Stimulated activated CD4-positive, alpha-beta T cell treated with anti-CD3 and anti-CD28 coated beads, Interleukin-4, amount 100 ng/mL, for 4 hours (primary cell): Measurements from ENCODE around the gene STRADA.
A peak's percentile ranks its signal among the peaks of the same experiment; 100 is the strongest.

Source experiments
- DNase-seq, 2 experiments: peaks; one replicate each; pipeline ENCODE4 v3.0.0-alpha.2; 2020

The STRADA gene

DNA sequence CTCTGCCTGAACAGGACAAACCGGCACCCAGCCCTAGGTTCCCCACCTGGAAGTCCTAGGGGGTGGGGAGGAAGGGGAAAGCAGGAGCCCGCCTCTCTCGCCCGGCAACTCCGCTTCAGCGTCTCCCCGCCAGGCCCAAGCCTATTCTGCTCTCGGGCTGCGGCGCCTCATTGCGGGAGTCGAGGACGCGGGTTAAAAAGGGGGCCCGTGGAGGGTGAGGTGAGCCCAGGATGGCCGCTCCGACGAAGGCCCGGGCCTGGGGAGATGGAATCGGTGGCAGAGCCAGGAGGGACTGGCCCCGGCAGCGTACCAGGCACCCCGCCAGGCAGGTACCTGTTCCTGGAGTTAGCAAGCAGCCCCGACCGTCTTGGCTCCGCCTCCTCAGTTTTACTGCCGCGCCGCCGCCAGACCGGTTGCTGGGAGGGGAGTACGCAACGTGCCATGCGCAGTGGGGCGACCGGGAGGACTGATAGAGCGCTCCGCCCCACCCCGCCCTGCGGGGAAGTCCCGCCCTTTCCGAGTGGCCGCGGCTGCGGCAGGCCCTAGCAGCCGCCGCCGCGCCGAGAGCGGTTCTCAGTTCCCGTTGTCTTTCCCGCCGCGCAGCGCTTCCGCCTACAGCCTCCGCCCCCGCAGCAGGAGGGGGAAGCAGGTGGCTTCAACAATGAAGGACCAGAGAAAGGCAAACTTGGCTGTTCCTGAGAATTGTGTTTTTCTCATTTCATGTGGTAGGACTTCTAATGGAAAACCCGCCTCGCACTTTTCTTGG is at the start of gene STRADA:
Gene STRADA (minus strand): TSS at position 392 of the 766 bp plus-strand sequence. CDS start 13,430 bp downstream, outside the sequence.
- DNase-seq: peak; percentile 98 to 99

DNA sequence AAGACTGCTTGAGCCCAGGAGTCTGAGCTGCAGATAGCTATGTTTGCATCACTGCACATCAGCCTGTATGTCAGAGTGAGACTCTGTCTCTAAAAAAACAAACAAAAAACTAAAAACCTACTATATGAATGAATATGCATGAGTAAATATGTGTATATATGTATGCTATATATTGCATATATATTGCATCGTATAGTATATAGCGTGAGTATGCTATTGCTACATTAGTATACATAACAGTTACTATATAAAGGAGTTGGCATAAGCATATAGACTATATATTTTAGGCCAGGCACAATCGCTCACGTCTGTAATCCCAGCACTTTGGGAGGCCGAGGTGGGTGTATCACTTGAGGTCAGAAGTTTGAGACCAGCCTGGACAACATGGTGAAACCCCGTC is 48.5 kb upstream of the STRADA start:
- DNase-seq: no peak

- no peak for DNase-seq
Observed at GRCh38 chr17:63786971-63787711, 45.5 kb upstream of the STRADA start.

DNA sequence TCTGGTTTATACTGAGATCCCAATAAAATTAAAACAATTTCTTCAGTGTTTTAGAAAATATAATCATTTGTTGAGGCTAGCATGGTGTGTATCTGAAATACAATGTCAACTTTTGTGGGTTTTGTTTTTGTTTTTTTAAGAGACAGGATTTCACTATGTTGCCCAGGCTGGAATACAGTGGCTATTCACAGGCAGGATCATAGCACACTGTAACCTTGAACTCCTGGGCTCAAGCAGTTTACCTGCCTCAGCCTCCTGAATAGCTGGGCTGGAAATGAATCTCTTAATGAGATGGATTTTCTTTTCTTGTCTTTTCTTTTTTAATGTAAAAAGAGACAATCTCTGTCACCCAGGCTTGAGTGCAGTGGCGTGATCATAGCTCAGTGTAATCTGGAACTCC is 44.5 kb upstream of the STRADA start:
- DNase-seq: no peak

GRCh38 chr17:63785556-63785955 is 44.0 kb upstream of the STRADA start:
- no peak for DNase-seq

DNA sequence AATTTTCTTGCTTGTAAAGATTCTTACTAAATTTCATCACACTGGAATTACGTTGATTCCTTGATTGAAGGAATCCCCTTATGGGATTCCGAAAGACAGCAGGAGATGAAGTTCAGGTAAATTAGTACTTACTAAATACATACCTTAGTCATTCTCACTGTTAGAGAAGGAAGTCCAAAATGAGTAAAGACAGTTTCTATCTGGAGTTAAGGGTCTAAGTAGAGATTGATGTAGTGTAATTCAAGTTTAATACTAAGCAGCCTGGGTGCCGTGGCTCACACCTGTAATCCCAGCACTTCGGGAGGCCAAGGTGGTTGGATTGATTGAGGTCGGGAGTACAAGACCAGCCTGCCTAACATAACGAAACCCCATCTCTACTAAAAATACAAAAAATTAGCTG is 41.9 kb upstream of the STRADA start:
- DNase-seq: no peak

- DNase-seq: no peak
Observed at GRCh38 chr17:63780928-63781327, 39.3 kb upstream of the STRADA start.

- DNase-seq: no peak
Observed at GRCh38 chr17:63780507-63780906, 38.9 kb upstream of the STRADA start.

GRCh38 chr17:63775420-63775819 is 33.8 kb upstream of the STRADA start:
- DNase-seq: no peak

DNA sequence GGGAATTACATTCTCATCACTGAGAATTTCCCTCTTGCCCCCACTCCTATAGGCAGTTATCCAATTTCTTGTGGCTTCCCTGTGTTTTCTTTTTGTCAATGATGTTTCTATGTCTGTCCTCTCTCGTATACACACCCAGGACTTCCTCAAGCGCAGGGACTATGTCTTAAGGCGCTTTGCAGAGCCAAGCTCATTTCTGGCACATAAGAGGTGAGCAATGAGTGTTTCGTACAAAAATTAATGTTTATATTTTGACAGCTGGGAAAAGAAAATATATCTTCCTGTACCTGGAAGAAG is 33.3 kb upstream of the STRADA start:
- no peak for DNase-seq

- peak in 1 of 2 experiments; percentile 87 for DNase-seq
Observed at GRCh38 chr17:63774141-63774968, 32.8 kb upstream of the STRADA start, which contains the start of gene DDX42. TSS of gene DDX42 (plus strand) at chr17:63774170. CDS start at chr17:63787050, 12,880 bp downstream.

DNA sequence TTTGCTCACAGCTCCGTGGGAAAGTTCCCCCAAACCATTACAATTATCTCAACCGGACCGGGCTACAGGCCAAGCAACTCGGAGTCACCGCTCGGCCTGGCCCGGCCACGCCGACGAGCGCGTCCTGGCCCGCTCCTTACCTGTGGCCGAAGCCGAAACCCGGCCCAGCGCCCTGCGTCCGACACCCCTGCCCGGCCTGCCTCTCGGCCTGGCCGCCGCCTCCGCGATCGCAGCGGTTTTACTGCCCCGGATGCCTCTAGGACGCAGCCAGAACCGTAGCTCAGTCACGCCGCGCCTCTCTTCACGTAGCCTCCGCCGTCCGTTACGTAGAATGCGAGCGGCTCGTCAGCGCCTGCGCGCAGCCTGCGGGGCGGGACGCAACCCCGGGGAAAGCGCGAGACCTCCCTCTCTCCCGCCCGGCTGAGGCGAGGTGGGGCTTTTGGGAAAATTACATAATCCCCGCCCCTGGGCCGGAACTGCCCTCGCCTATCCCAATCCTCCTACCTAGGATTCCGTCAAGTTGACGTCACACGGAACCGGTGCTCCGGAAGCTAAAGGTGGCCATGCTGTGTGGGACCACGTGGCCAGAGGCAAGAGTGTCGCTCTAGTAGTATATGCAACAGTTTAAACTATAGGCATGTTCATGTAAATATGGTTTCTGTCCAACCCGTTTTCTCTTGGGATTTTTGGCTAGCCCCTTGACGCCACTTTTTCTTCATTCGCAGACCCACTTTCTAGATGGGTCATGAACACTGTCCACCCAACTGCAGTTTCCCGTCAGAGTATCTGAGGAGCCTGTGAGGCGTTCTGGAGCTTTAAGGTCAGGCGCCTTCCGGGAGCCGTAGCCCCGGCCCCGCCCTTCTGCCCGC is 31.9 kb upstream of the STRADA start, which contains the start of gene CCDC47:
Gene CCDC47 (minus strand): TSS at position 326 of the 869 bp plus-strand sequence. CDS start 7,422 bp downstream, outside the sequence.
- DNase-seq: peak; percentile 95 to 99

DNA sequence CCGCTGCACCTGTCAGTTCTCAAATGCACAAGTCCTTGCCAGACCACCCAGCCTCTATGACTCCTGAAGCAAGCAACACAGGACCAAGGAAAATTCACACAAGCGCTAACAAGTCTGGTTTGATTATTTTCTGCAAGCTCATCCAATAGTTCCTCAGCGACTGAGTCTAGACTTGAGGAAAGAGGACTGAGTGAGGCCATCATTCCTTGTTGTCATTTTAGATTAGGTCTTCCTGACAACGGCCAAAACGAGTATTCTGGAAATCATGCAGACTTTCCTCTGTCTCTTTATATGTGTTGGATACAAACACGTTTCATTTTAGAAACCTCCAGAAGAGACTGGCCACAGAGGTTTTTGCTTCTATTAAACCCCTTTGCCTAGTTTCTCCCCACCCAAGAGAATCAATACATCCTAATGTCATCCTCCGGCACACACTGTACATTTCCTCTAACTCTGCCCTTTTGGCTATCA is 31.2 kb upstream of the STRADA start:
- no peak for DNase-seq

DNA sequence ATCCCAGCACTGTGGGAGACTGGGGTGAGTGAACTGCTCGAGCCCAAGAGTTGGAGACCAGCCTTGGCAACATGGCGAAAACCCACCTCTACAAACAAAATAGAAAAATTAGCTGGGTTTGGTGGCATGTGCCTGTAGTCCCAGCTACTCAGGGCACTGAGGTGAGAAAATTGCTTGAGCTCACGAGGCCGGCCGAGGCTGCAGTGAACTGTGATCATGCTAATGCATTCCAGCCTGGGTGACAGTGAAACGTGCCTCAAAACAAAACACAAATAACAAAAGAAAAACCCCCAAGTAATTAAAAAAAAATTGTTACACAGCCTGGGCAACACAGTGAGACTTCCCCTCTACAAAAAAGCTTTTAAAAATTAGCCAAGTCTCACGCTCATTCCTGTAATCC is 26.8 kb upstream of the STRADA start:
- no peak for DNase-seq

GRCh38 chr17:63766754-63767153 is 25.2 kb upstream of the STRADA start:
- DNase-seq: no peak

GRCh38 chr17:63764716-63765115 is 23.1 kb upstream of the STRADA start:
- DNase-seq: no peak

- no peak for DNase-seq
Observed at GRCh38 chr17:63762161-63763078, 20.8 kb upstream of the STRADA start.

- no peak for DNase-seq
Observed at GRCh38 chr17:63760771-63761539, 19.4 kb upstream of the STRADA start.

DNA sequence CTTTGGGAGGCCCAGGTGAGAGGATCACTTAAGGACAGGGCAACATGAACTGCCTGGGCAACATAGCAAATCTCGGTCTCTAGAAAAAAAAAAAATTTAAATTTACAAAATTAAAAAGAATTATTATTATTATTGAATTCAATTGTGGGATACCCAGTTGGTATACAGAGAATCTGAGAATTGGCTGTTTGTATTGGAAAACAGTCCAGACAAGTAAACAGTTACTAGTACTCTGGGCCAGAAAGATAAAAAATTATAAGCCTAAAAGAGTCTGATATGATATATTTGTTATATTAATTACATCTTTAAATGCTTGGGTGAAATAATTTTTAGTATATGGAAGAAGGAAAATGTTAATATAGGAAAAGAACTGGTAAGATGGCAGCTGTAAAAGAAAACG is 16.8 kb upstream of the STRADA start:
- no peak for DNase-seq

GRCh38 chr17:63754046-63754445 is 12.4 kb upstream of the STRADA start:
- no peak for DNase-seq
